Ishikawa (cell line): ENCODE data around the gene SBF2.

ENCODE experiments used
- EGR1 ChIP-seq: IDR thresholded peaks from 2 replicates; pipeline ENCODE4 v1.6.1; 2012
- EP300 ChIP-seq: IDR thresholded peaks from 2 replicates; pipeline ENCODE4 v1.6.1; 2012; ENCODE audit warnings: borderline replicate concordance
- RAD21 ChIP-seq: IDR thresholded peaks from 2 replicates; pipeline ENCODE4 v1.6.1; 2012; ENCODE audit warnings: low read depth
- REST ChIP-seq: IDR thresholded peaks from 2 replicates; pipeline ENCODE4 v1.6.1; 2012; ENCODE audit warnings: low read depth, mild to moderate bottlenecking
- TAF1 ChIP-seq: IDR thresholded peaks from 2 replicates; pipeline ENCODE4 v1.6.1; 2012; ENCODE audit warnings: low read depth, mild to moderate bottlenecking
- YY1 ChIP-seq: IDR thresholded peaks from 2 replicates; pipeline ENCODE4 v1.6.1; 2012; ENCODE audit warnings: low read depth

GRCh38 chr11:10041748-10042446 lies 252.1 kb downstream of the SBF2 start:
- no peak for TF ChIP-seq YY1
- no peak for TF ChIP-seq REST
- TF ChIP-seq RAD21, result no peak
- TF ChIP-seq EP300, result no peak
- TF ChIP-seq TAF1, result no peak
- TF ChIP-seq EGR1, result no peak
